NCI-H2171 treated with DMSO at 0.1 percent for 48 hours (cell line): ENCODE data around the gene RCAN2.

ENCODE experiments used
- DNase-seq: peaks from one replicate; lab custom pipeline; 2025; lab: John Stamatoyannopoulos, UW

Gene RCAN2

DNA sequence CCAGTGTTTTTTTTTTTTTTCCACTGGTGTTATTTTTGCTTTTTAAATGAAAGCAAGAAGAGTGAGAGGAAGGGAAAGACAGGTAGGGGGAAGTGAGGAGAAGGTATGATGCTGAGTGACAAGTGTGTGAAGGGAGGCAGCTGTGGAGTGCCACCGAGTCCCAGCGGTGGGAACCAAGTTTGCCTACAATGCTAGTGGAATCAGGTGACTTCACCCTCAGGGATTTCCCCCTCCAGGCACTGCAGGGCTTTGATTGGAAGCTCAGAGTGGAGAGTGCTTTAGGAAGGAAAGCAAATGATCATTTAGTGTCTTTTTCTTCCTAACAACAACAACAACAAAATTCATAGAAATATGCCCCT is 200.0 kb downstream of the RCAN2 start:
- DNase-seq = no peak

DNA sequence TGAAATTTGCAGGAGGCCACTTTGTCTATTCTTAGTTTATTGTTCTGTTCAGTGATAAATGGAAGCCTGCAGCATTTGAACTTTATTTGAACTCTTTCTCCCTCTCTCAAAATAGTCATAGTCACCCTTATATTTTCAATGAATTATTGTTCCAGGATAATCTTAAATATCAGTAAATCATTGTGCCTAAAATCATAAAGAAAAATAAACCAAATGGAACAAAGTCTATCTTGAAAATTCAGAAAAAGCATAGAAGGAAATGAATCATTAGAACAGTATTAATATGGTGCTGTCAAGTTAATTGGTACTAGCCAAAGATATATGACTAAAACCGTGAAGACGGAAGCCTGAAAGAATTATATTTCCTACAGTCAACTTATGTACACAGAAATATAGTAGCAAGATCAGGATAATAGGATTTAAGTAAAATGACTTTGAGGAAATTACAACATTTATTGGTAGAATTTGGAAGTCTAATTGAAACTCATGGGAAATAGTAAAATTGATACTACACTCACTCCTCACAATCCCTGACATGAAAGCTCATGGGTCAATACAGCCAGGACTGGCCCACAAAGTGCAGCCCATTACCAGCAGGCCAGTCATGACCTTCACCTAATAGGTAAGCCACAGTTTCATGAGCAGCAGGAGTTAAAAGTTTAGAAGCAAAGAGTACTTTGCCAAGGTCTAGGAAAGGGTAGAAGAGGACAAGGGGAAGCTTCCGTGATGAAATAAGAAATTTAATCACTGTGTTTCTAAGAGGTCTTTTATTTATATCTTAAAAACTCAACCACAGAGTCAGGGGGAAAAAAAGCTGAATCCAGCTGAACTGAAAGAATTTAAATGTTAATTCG is 200.6 kb downstream of the RCAN2 start:
- DNase-seq = no peak

GRCh38 chr6:46289898-46290297 is 201.4 kb downstream of the RCAN2 start:
- DNase-seq = no peak

GRCh38 chr6:46288835-46289234 is 202.4 kb downstream of the RCAN2 start:
- no peak for DNase-seq

DNA sequence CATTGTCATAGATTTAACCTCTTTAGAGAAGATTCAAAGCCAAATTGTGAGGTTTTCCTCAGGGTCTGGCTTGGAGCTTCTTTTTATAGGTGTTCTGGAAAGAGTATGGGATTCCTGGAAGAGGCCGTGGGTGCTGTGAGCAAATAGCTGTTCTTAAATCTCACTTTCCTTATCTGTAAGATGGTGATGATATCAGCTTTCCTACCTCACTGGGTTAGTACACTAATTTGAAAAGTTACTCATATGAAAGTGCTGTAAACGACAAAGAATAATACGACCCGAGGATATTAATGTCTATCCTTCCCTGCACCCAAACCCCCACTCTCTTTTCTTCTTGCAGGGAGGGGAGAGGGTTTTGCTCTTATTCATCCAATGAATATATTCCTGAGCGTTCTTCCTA is 203.6 kb downstream of the RCAN2 start:
- no peak for DNase-seq

DNA sequence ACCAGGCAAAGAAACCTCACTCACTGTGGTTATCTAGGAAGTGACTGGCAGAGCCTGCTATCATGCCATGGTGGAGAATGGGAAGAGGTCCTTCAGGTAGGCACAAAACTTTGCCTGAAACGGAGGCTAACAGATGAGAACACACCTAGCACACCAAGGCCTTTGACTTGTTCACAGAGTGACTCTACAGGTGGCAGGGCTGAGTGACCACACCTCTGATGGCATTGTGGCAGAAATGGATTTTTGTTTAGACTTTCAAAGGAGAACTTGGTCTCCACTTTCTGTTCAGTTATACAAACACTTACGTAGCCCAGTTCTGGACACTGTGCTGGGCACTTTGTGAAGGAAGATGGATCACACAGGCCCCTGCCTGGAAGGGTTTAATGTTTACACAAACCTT is 204.2 kb downstream of the RCAN2 start:
- DNase-seq = no peak

DNA sequence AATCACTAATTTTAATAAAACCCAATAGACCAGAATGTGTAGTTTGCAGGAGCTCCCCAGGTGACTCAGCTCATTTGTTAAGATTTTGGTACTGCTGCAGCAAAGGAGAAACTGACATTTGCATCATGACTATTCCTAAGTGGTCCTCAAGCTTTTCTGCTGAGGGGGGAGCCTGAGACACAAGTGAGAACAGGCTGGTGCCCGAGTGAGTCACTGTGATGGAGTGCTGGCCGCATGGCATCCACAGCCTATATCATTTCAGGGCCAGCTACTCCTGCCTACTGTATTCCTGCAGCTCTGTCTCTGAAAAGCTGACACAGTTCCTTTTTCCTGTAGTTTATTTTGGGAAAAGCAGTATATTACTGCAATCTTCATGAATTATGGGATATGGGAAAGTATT is 206.8 kb downstream of the RCAN2 start:
- DNase-seq = no peak

- no peak for DNase-seq
Observed at GRCh38 chr6:46281110-46281509, 210.1 kb downstream of the RCAN2 start.

GRCh38 chr6:46279874-46280273 is 211.4 kb downstream of the RCAN2 start:
- no peak for DNase-seq

DNA sequence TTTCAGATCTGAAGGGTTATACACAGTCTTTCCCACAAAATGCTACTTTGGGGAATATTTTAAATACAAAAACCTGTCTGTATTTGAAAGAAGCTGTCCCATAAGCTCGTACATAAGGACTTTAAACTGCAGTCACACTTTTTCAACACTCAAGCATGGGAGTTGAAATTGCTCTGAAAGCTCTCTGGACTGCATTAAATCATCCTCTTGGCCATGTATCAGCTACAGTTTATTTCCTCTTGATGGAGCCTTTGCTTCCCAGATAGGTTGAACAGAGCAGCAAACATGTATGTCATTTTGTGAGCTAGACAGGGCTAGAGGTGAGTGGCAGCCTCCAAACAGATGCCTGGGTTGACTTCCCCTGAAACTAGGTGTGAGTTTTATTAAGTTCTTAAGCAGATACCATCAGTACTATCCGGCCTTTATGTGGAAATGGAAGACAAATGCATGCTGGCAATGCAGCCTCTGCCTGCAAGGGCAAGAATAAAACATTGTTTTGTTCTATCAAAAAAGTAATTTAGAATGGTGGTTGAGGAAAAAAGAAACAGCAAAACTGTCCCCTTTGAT is 214.6 kb downstream of the RCAN2 start:
- no peak for DNase-seq

- DNase-seq = no peak
Observed at GRCh38 chr6:46274502-46274901, 216.7 kb downstream of the RCAN2 start.

DNA sequence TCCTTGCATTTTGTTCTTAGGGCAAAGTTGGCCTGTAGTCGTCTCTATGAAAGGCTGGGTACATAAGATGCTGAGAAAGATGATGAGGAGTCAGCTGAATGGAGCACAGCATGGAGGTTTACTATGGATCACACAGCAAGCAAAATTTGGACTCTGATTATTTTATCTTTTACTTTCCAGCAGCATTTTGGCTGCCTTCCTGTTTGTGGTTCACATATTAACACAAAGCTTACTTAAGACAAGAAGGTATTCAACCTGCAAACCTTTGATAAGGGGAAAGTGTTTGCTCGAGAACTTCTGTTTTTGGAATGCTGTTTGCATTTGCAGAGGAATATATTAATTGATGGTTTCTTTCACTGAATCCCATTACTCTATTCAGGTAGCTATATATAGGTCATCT is 217.3 kb downstream of the RCAN2 start:
- DNase-seq = no peak

DNA sequence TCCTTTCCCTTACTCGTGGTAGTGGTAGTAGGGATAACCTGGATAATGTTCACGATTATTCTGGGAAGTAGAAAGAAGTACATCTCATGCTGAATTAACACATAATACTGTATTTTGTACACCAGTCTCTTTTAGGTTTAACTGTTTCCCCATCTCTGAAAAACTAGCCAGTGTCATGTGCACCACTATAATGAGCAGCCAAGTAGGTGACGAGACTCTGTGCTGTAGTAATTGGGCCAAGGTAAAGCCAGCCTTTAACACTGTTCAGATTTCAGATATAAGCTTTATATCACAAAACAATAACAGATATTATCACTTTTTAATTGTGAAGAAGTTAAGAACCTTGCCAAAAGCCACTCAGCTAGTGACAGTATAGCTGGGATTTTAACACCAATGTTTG is 219.5 kb downstream of the RCAN2 start:
- DNase-seq = no peak

DNA sequence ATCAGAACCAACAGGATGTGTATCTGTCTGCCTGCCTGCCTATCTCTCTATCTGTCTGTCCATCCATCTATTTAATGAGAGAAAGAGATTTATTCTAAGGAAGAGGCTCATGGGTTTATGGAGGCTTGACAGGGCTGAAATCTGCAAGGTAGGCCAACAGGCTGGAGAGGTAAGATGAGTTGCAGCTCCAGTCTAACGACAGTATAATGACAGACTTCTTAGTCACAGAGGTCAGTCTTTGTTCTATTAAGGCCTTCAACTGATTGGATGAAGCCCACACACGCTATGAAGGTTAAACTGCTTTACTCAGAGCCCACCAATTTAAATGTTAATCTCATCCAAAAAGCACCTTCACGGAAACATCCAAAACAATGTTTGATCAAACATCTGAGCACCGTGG is 220.1 kb downstream of the RCAN2 start:
- no peak for DNase-seq

GRCh38 chr6:46270336-46270735 is 220.9 kb downstream of the RCAN2 start:
- no peak for DNase-seq

DNA sequence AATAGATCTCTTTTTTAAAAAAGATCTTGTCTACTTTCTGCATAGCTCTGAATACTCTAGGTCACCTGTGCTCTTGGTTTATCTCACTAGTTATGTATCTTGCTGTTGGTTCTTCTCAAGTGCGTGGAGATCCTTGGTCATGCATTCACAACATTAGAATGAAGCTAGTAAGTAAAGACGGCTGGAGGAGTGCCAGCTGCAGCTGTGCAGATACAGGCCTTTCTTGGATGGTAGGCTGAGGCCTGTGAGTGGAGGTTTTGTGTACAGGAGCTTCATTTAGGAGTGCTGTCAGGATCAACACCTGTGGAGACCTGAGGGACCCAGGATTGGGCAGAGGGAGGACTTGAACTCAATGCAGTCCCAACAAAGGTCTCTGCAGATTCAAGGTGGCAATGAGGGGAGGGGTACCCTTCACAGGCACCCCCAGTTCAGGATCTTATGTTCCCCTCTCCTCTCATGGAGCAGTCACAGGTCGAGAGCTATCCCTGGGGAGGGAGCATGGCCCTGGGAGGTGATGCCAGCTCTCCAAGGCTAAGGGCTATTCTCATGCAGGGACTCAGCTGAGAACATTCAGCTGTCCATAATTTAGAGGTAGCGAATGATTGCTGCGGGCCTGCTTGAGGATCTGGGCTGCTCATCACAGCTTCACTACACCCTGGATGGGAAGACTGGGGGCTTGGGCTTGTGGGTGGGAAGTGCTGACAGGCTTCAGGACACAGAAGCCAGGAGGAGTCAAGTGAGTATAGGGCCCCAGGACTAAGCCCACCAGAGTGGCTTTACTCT is 221.6 kb downstream of the RCAN2 start:
- no peak for DNase-seq

DNA sequence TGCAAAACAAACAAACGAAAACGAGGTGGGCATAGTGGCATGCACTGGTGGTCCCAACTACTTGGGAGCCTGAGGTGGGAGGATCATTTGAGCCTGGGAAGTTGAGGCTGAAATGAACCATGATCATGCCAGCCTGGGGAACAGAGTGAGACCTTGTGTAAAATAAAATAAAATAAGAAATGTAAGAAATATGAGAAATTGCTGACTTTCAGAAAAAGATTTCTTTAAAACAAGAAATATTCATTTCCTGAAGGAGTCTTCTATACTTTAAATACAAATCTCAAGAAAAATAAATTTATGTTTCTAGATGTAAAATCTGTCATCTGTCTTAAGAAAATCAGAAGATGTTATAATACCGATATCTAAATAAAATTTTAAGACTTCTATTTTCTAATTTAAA is 223.7 kb downstream of the RCAN2 start:
- no peak for DNase-seq

DNA sequence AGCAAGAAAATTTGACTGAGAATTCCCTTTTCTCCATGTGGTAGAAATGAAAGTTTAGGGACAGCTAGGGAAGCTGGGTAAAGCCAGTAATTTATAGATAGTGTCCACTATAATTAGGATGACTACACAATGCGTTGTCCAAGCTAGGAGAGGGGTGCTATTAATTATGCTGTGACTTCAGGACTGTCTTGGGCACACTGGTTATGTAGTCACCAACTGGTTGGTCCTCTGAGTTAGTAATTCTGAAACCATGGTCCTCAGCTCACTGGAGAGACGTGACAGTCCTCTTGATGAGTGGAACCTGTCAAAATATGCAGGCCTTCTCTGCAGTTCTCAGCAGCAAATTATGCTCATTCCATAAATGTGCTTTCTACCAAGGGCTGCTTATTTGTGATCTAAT is 225.9 kb downstream of the RCAN2 start:
- no peak for DNase-seq

DNA sequence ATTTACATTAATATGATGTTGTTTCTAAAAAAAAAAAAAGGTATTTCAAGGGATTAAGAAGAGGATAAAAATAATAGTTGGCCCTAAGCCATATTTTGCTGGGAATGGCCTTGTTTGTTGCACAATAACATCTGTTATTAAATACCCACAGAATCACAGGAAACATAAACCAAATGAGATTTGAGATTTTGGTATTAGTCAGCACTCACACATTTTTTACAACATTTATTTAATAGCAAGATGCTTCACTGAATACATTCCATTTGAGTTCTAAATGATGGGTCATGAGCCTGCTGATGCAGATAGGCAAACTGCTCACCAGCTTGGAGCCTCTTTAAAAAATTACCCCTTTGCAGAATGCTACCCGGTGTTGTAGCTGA is 227.6 kb downstream of the RCAN2 start:
- no peak for DNase-seq

DNA sequence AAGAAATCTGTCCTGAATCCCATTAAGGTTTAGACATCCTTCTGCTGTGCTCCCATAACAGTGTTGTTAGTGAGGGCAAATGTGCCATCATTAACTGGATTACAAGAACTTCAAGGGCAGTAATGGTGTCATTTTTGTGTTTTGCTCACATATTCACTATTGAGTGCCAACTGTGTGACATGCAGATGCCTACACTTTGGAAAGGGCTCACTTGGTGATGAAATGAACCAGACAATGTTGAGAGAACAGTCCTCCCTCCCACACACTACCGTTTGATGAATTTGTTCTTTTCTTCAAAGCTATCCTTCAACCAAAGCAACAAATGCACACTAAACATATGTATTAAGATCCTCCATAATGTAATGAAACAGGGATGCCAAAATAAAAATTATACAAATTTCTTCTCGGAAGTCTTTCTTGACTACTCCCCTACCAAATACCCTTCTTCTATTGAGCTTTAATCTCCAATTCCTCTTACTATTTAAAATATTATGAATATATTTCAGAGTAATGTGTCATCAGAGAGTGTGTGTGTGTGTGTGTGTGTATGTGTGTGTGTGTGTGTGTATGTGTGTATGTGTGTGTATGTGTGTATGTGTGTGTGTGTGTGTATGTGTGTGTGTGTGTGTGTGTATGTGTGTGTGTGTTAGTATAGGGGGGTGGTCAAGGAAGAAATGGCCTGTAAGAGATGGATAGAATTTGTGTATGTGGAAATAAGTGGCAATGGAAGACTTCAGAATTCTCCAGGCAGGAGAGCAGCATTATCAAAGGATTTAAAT is 228.1 kb downstream of the RCAN2 start:
- DNase-seq = no peak

DNA sequence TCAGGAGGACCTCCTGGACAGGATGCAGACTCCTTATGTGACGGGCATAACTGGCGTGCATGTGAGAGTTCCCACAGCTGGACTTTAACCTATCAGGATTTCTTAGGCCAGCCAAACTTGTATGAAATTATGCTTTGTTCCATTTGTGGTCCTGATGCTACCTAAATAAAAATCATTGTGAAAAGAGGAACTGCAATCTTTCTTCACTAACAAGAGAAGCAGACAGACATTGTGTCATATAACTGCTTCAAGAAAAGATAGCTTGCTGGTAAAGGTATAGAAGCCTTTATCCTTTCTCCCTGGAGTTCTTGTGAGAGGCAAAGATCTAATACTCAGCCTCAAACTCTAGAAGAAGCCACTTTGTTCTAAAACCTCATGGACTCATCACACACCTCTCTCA is 233.0 kb downstream of the RCAN2 start:
- no peak for DNase-seq

DNA sequence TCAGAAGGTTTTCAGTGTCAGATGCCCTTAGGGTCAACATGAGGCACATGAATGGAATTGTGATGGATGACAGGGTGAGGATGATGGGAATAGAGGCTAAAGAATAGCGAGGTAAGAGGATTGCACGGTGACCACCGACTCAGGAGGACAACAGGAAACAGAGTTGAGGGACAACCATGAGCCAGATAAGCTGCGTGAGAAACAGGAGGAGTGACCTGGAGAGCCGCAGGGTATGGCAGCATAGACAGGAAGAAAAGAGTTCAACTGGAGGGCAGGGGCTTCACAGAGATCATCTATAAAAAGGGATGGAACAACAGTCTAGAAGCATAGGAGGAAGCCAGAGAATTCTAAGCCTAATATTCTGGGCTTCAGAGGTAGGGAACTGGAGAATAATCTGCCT is 235.7 kb downstream of the RCAN2 start:
- DNase-seq = no peak

- DNase-seq = no peak
Observed at GRCh38 chr6:46254946-46255345, 236.3 kb downstream of the RCAN2 start.
